Smooth muscle cell (in vitro differentiated cells): ENCODE measurements around the gene GATA5. TPM values are rescaled to one million over a fixed set of nuclear protein-coding genes. Genes with fewer than 3 reads are reported as not detected.

Experiments
- DNase-seq: peaks from one replicate; lab custom pipeline; 2025; ENCODE audit not compliant: unreplicated experiment; lab: John Stamatoyannopoulos, UW
- H2AFZ ChIP-seq: fragments of 200-600 bp; sonication (generic); 2 replicates; pipeline ENCODE4 v1.6.0; 2016; ENCODE audit warnings: antibody characterized with exemption, low read depth, mild to moderate bottlenecking
- H3F3A ChIP-seq: fragments of 200-600 bp; sonication (generic); 2 replicates; pipeline ENCODE4 v1.6.0; 2017; ENCODE audit warnings: antibody characterized with exemption, low read depth
- H3K27ac ChIP-seq: fragments of 200-600 bp; sonication (generic); 2 replicates; pipeline ENCODE4 v1.5.1; 2016; ENCODE audit warnings: low read depth, mild to moderate bottlenecking
- H3K27me3 ChIP-seq: fragments of 200-600 bp; sonication (generic); 2 replicates; pipeline ENCODE4 v1.6.1; 2016; ENCODE audit warnings: low read depth, mild to moderate bottlenecking
- H3K36me3 ChIP-seq: fragments of 200-600 bp; sonication (generic); 2 replicates; pipeline ENCODE4 v1.5.1; 2016; ENCODE audit warnings: low read depth
- H3K4me1 ChIP-seq: fragments of 200-600 bp; sonication (generic); 2 replicates; pipeline ENCODE4 v1.5.1; 2016; ENCODE audit warnings: low read depth
- H3K4me2 ChIP-seq: fragments of 200-600 bp; sonication (generic); 2 replicates; pipeline ENCODE4 v1.6.0; 2016; ENCODE audit warnings: mild to moderate bottlenecking
- H3K4me3 ChIP-seq: fragments of 200-600 bp; sonication (generic); 2 replicates; pipeline ENCODE4 v1.5.1; 2016; ENCODE audit warnings: mild to moderate bottlenecking
- H3K79me2 ChIP-seq: fragments of 200-600 bp; sonication (generic); 2 replicates; pipeline ENCODE4 v1.6.0; 2016; ENCODE audit warnings: low read depth, mild to moderate bottlenecking
- H3K9ac ChIP-seq: fragments of 200-600 bp; sonication (generic); 2 replicates; pipeline ENCODE4 v1.6.0; 2016; ENCODE audit warnings: low read depth
- H3K9me3 ChIP-seq: fragments of 200-600 bp; sonication (generic); replicated peaks from 2 replicates; pipeline ENCODE4 v1.5.1; 2016; ENCODE audit warnings: low read depth
- H4K20me1 ChIP-seq: fragments of 200-600 bp; sonication (generic); 2 replicates; pipeline ENCODE4 v1.6.0; 2016; ENCODE audit warnings: low read depth
- CTCF ChIP-seq: fragments of 200-600 bp; sonication (generic); IDR thresholded peaks from 2 replicates; pipeline ENCODE4 v1.5.1; 2017; ENCODE audit warnings: borderline replicate concordance, mild to moderate bottlenecking, antibody characterized with exemption; ENCODE audit not compliant: insufficient read depth, poor library complexity, severe bottlenecking
- WGBS: methylation state at CpG from one replicate; pipeline ENCODE4 v1.1.7; 2016; ENCODE audit warnings: low lambda C conversion rate; 5-methylcytosine and 5-hydroxymethylcytosine counted together
- polyA plus RNA-seq: library from polyadenylated mRNA; unstranded; fragments of >200 nt; fragmentation: Nextera tagmentation; extraction: Ambion mirVana; gene quantifications from 2 replicates; pipeline ENCODE4 v1.2.1, GENCODE V29; 2016
- total RNA-seq: library from RNA; depleted of rRNA; stranded (reverse); fragments of >200 nt; gene quantifications from 2 replicates; pipeline ENCODE4 v1.2.3, GENCODE V29; 2014

GATA5 gene
- total and polyA plus RNA-seq, 2 experiments from 2014 or later = 1.9 to 9.2 TPM

GRCh38 chr20:62502496-62503095, 26.8 kb upstream of the GATA5 start:
- no peaks in the 10 kb centered on the region for H3F3A ChIP-seq
- no peaks in the 10 kb centered on the region for H3K79me2 ChIP-seq
- TF ChIP-seq CTCF = no peak
- H3K4me2 ChIP-seq = no peak overlapping the region
- 99% methylated on average over 16 of the region's 16 CpGs for WGBS
- no peak overlapping the region for H3K4me3 ChIP-seq
- no peaks in the 10 kb centered on the region for H3K9me3 ChIP-seq
- no peaks in the 10 kb centered on the region for H4K20me1 ChIP-seq
- H3K9ac ChIP-seq = no peak overlapping the region
- no peak overlapping the region for H2AFZ ChIP-seq
- H3K4me1 ChIP-seq = no peaks in the 10 kb centered on the region
- no peak for DNase-seq
- no peaks in the 10 kb centered on the region for H3K27me3 ChIP-seq
- H3K27ac ChIP-seq = peak overlapping the region; percentile 24
- no peaks in the 10 kb centered on the region for H3K36me3 ChIP-seq

- Histone ChIP-seq H3K9ac (no peak overlapping the region), H3K79me2 (no peaks in the 10 kb centered on the region), H3K4me1 (no peaks in the 10 kb centered on the region), H3K9me3 (no peaks in the 10 kb centered on the region), H3K36me3 (no peaks in the 10 kb centered on the region), H3K4me3 (no peak overlapping the region), H3K4me2 (no peak overlapping the region), H3K27me3 (no peaks in the 10 kb centered on the region), H3K27ac (peak overlapping the region; percentile 55), H3F3A (no peaks in the 10 kb centered on the region), H4K20me1 (no peaks in the 10 kb centered on the region), H2AFZ (no peak overlapping the region)
- WGBS = 73% methylated on average over 13 of the region's 13 CpGs
- no peak for TF ChIP-seq CTCF
- no peak for DNase-seq
Observed at GRCh38 chr20:62501801-62502495, 26.2 kb upstream of the GATA5 start.

- no peaks in the 10 kb centered on the region for H3K36me3 ChIP-seq
- no peaks in the 10 kb centered on the region for H3F3A ChIP-seq
- no peaks in the 10 kb centered on the region for H3K9me3 ChIP-seq
- TF ChIP-seq CTCF = peak; percentile 78
- H2AFZ ChIP-seq = peak overlapping the region; percentile 50
- 28% methylated on average over 26 of the region's 26 CpGs for WGBS
- no peak overlapping the region for H3K9ac ChIP-seq
- H3K27ac ChIP-seq = no peak overlapping the region
- peak; percentile 69 for DNase-seq
- H3K79me2 ChIP-seq = no peaks in the 10 kb centered on the region
- no peak overlapping the region for H3K4me3 ChIP-seq
- no peaks in the 10 kb centered on the region for H3K27me3 ChIP-seq
- no peaks in the 10 kb centered on the region for H4K20me1 ChIP-seq
- no peak overlapping the region for H3K4me2 ChIP-seq
- peaks cover 4% of the 10 kb centered on the region for H3K4me1 ChIP-seq
Observed at GRCh38 chr20:62500237-62500864, 24.6 kb upstream of the GATA5 start.
